ENCODE results near the gene MCRIP2.
A peak's percentile ranks its signal among the peaks of the same experiment; 100 is the strongest.

The MCRIP2 gene

DNA sequence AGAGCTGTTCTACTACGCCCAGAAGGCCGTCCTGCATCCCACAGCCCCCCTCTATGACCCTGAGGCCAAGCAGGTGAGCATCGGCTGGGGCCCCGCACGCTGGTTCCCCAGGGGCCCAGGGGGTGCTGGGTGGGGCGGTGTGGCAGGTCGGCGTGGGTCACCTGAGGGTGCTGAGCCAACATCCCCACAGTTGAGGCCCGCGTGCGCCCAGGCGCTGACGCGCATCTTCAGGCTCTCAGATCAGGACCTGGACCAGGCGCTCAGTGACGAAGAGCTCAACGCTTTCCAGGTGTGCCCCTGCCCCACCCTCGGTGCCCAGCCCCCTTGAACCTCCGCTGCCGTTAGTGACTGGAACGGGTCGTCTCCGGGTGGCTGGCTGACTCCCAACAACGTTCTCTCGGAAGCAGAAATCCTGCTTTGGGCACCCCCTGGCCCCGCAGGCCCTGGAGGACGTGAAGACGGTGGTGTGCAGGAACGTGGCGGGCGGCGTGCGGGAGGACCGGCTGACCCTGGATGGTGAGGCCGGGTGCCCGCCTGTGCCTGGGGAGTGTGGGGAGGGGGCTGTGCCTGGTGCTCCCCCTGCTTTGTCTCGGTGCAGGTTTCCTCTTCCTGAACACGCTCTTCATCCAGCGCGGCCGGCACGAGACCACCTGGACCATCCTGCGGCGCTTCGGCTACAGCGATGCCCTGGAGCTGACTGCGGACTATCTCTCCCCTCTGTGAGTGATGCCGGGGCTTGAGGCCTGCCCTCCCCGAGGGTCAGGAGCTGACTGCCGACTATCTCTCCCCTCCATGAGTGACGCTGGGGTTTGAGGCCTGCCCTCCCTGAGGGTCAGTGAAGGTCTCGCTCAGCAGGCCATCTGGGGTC, 29.1 kb downstream of the MCRIP2 start:
- DNase-seq (ENCODE audit: low read depth) = no peak

DNA sequence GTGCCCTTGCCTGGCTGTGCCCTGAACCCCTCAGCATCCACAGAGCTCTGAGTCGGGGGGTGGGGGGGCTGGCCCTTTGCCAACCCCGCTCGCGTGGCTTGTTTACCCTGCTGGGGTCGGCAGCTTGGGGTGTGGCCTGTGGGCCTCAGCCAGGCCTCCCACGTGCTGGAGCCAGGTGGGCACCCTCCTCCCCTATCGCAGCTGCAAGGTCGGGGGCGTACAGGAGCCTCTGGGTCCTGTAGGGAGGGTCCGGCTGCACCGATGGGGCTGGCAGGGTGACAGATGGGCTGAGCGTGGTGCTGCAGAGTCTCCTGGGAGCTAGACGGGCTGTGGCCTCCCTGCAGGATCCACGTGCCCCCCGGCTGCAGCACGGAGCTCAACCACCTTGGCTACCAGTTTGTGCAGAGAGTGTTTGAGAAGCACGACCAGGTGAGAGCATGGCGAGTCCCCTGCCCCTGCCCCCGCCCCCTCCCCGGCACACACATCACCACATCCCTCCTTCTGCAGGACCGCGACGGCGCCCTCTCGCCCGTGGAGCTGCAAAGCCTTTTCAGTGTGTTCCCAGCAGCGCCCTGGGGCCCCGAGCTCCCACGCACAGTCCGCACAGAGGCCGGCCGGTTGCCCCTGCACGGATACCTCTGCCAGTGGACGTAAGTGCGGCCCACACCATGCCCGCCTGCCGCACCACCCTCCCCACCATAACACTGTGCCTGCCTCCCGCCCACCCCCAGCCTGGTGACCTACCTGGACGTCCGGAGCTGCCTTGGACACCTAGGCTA, 29.9 kb downstream of the MCRIP2 start:
- DNase-seq (ENCODE audit: low read depth) = no peak

DNA sequence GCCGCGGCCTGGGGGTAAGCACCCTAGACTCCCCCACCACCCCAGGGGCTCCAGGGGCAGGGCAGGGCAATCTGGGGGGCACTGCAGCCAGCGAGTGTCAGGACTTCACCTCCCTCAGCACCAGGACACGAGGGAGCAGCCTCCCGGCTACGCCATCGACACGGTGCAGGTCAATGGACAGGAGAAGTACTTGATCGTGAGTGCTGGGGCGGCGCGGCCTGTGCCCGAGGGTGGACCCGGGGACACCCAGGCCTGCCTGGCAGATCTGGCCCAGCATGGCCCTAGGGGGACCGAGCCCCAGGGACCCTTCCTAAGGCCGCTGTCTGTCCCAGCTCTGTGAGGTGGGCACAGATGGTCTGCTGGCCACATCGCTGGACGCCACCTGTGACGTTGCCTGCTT, 30.7 kb downstream of the MCRIP2 start:
- no peak for DNase-seq (ENCODE audit: low read depth)

DNA sequence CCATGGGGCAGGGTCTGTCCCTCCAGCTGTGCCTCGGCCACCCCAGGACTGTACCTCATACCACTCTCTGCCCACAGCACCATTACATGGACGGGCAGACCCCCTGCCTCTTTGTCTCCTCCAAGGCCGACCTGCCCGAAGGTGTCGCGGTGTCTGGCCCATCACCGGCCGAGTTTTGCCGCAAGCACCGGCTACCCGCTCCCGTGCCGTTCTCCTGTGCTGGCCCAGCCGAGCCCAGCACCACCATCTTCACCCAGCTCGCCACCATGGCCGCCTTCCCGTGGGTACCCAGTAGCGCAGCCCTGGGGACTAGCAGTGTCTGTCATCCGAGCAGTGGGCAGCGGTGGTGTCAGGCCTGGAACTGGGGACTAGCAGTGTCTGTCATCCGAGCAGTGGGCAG, 31.2 kb downstream of the MCRIP2 start:
- DNase-seq (ENCODE audit: low read depth) = no peak

DNA sequence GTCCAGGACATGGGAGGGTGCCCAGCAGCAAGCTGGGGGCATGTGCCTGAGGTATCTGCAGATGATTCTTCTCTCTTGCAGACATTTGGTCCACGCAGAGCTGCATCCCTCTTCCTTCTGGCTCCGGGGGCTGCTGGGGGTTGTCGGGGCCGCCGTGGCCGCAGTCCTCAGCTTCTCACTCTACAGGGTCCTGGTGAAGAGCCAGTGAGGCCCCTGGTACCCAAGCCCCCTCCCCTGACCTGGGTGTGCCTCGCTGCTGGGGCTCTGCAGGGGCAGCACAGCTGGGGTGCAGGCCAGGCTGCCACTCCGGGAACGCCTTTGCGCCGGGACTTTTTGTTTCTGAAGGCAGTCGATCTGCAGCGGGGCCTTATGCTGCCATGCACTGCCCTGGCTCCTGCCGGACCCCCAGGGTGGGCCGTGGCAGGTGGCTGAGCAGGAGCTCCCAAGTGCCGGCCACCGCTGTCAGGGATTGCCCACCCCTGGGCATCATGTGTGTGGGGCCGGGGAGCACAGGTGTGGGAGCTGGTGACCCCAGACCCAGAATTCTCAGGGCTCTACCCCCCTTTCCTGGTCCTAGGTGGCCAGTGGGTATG, 31.9 kb downstream of the MCRIP2 start:
- DNase-seq (ENCODE audit: low read depth) = no peak

DNA sequence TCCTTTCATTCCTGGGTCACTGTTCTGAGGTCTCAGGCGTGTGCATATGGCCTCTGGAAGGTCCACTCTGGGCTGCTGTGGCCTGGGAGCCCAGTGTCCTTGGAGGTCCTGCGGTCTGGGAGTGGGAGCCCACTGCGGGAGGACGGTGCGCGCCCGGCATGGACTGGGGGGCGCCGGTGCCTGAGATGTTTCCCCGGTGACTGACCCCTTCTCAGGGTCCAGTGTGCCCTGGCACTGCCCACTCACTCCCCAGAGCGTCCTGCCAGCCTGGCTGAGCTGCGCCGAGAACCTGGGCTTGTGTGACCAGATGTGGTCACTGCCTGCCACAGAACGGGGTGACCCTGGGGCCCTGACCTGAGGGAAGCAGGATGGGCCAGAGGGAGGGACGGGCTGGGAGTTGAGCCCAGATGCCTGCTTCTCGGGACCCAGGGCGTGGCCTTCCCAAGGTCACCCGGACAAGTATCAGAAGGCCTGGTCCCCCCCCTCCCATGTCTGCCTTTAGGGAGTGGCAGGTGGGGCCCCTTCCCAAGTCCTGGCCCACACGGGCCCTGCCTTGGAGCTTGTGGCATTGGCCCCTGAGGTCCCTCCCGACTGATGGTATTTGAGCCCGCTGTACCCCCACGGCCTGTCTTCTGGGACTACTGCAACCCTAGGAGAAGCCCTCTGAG, 32.7 kb downstream of the MCRIP2 start:
- no peak for DNase-seq (ENCODE audit: low read depth)

DNA sequence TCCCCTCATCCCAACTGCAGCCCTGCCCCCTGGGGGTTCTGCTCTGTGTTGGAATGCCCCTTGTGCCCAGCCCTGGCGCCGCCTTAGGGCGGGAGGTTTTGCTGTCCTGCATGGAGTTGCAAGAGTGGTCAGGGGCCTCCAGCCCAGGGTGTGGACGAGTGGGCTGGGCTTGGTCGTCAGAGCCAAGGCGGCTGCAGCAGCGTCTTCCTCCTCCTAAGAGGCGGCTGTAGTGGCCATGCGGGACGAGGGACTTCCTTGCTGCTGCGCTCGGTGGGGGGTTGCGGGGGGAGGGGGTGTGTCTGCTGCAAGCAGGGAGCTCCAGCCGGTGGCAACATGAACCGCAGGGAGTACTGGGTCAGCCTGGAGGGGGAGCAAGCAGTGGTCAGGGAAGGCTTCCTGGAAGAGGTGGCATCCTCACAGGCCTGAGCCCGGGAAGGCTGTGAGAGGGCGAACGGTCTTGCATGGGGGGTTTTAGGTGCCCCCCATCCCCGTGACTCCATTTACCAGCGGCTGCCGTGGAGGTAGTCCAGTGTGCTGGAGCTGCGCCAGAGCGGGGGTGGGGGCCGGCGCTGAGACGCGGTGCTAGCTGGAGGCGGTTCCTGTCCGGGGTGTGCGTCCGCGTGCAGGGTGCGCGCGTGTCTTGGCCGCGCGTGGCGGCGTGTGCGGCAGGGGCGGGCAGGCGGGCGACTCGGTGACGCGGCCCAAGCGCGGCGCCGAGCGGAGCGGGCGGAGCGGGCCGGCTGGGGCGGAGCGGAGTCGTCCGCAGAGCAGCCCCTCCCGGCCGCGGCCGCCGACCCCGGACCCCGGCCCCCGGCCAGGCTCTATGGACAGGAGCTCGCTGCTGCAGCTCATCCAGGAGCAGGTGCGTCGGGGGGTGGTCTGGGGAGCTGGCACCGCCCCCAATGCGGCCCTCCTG, 33.6 kb downstream of the MCRIP2 start, which contains the start of gene RHBDL1:
Gene RHBDL1, plus strand, starts transcription at position 704 of the 916 bp plus-strand sequence. Its CDS starts 120 bp downstream, at position 824.
- DNase-seq (ENCODE audit: low read depth) = no peak

DNA sequence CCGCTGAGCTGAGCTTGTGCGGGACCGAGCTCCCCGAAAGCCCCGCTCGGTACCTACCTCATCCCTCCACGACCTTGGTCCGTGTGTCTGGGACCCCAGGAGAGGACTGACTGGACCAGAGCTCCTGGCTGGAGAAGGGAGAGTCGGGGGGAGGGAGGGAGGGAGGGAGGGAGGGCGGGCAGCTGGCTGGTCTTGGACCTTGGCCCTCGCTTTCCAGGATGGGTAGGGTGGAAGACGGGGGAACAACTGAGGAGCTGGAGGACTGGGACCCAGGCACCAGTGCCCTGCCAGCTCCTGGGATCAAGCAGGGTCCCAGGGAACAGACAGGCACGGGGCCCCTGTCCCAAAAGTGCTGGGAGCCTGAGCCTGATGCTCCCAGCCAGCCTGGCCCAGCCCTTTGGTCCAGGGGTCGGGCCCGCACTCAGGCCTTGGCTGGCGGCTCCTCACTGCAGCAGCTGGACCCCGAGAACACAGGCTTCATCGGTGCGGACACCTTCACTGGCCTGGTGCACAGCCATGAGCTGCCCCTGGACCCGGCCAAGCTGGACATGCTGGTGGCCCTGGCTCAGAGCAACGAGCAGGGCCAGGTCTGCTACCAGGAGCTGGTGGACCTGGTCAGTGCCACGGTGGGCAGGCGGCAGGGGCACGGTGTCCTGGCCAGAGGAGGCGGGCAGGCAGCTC, 34.4 kb downstream of the MCRIP2 start:
- no peak for DNase-seq (ENCODE audit: low read depth)

DNA sequence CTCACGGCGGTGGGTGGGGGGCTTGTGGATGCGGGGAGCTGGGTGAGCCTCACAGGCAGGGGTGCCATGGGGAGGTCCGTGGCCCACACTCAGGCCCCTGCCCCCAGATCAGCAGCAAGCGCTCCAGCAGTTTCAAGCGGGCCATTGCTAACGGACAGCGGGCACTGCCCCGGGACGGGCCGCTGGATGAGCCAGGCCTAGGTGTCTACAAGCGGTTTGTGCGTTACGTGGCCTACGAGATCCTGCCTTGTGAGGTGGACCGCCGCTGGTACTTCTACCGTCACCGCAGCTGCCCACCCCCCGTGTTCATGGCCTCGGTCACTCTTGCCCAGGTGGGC, 34.9 kb downstream of the MCRIP2 start:
- no peak for DNase-seq (ENCODE audit: low read depth)

DNA sequence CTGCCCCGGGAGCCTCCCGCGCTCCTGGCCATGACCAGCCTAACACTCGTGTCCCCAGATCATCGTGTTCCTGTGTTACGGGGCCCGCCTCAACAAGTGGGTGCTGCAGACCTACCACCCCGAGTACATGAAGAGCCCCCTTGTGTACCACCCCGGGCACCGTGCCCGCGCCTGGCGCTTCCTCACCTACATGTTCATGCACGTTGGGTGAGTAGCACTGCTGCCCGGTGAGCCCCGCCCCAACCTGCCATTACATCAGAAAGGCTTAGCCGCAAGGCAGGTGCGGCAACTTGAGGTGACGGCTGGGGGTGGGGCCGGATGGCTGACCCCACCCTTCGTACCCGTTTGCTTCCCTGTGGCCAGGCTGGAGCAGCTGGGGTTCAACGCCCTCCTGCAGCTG, 35.3 kb downstream of the MCRIP2 start:
- no peak for DNase-seq (ENCODE audit: low read depth)

DNA sequence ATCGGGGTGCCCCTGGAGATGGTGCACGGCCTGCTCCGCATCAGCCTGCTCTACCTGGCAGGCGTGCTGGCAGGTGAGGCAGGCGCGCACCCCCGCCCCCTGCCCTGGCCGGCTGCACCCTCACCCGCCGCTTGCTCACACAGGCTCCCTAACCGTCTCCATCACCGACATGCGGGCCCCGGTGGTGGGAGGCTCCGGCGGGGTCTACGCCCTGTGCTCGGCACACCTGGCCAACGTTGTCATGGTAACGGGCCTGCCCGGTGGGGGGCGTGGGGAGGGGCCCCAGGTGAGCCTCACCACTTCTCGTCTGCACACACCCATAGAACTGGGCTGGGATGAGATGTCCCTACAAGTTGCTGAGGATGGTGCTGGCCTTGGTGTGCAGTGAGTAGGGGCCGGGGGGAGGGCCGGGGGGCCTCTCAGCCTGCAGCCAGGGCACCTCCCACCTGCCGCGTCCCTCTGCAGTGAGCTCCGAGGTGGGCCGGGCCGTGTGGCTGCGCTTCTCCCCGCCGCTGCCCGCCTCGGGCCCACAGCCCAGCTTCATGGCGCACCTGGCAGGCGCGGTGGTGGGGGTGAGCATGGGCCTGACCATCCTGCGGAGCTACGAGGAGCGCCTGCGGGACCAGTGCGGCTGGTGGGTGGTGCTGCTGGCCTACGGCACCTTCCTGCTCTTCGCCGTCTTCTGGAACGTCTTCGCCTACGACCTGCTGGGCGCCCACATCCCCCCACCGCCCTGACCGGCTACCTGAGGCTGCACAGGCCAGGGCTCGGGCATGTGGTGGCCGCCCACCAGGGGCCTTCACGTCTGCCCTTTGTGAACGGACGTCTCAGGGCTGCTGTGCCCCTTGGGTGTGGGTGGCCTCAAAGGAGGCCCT, 35.9 kb downstream of the MCRIP2 start:
- DNase-seq (ENCODE audit: low read depth) = no peak

DNA sequence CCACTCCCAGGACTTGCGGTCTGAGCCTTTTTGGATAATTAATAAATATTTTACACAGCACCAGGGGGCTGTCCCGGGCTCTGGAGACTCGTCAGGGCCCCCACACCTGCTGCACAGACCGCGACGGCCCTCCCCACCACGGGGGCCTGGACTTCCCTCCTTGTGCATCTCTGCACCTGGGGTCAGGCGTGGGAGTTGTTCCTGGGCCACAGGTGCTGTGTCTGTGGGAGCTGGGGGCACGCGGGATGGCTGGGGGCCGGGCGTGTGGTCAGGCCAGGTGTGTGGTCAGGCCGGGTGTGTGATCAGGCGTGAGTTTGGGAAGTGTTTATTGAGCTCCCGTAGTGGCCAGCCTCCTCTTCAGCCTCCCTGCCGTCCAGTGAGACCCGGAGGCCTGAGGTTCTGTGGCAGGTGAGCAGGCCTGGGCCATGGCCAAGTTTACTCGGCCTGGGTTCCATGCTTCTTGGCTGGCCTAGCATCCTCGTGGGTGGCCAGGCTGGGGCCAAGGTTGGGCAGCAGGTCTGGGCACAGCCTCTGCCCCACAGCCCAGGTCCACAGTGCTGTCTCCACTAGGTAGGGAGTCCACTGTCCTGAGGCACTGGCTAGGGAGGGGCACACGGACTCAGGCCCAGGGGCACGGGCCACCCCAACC, 36.7 kb downstream of the MCRIP2 start:
- DNase-seq (ENCODE audit: low read depth) = no peak

DNA sequence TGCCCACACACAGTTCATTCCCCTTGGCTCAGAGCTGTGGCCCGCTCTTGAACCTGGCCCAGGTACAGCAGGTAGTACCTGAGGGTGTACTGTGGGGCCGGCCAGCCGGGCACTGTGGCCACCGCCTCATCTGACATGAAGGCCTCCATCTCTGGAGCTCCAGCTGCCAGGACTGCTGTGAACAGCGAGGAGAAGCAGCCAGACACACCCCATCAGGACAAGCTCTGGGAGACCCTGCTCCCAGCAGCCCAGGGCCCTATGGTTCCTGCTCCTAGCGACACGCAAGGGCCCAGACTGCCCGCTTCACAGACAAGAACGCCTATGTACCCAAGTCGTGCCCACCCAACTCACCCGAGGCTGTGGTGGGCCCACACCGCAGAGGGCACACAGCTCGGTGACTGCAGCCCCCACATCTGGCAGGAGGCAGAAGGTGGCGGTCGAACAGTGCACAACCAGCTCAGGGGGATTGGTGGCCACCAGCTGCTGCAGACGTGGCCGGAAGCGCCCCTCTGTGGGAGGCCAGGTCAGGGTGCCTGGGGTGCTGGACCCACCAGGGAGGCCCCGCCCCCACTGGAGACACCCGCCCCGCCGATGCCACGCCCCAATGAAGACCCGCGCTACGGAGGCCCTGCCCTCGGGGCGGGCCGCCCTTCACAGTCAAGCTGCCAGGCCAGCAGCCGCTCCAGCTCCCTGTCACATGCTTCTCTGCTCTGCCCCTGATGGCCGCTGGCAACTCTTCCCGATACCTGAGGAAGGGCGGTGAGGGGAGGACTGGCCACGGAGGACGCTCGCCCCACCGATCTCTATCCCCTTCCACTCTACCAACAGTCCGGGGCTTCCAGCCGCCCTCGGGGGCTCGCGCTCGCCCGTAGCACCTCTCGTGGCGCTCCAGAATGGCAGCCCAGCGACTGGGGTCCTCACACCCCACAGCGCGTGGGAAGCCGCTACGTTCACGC, 37.5 kb downstream of the MCRIP2 start:
- DNase-seq (ENCODE audit: low read depth) = peak; percentile 36

DNA sequence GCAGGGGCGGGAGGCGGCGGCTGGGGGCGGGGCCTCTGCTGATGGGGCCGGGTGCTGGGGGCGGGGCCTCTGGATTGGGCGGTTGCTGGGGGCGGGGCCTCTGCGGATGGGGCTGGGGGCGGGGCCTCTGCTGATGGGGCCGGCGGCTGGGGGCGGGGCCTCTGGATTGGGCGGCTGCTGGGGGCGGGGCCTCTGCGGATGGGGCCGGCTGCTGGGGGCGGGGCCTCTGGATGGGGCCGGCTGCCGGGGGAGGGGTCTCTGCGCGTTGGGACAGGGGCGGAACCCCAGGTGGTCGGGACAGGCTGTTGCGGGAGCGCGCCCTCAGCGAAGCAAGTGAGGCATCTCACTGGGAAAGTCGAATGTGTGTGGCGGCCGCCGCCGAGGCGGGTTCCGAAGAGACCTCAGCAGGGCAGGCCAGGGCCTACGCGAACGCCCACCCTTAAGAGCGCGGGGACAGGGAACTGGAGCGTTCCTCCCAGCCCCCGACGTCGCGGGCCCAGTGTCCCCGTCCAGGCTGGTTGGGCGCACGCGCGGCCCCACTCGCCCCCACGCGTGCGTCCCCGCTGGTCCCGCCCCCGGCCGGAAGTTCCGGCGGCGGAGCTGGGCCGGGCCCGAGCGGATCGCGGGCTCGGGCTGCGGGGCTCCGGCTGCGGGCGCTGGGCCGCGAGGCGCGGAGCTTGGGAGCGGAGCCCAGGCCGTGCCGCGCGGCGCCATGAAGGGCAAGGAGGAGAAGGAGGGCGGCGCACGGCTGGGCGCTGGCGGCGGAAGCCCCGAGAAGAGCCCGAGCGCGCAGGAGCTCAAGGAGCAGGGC, 38.4 kb downstream of the MCRIP2 start, which contains the start of gene STUB1:
Gene STUB1, plus strand, starts transcription at position 597 of the 811 bp plus-strand sequence. Its CDS starts 116 bp downstream, at position 713.
- peak; percentile 82 for DNase-seq (ENCODE audit: low read depth)

DNA sequence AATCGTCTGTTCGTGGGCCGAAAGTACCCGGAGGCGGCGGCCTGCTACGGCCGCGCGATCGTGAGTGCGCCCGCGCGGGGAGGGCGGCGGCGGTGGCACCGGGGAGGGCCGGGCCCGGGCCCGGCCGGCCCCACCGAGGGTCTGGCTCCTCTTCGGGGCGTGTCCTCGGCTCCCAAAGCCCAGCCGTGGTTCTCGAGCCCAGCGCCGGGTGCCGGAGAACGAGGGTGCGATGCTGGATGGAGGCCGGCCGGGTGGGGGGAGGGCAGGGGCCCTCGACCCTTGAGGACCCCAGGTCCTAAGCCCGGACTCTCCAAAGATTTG, 39.0 kb downstream of the MCRIP2 start:
- DNase-seq (ENCODE audit: low read depth) = no peak

DNA sequence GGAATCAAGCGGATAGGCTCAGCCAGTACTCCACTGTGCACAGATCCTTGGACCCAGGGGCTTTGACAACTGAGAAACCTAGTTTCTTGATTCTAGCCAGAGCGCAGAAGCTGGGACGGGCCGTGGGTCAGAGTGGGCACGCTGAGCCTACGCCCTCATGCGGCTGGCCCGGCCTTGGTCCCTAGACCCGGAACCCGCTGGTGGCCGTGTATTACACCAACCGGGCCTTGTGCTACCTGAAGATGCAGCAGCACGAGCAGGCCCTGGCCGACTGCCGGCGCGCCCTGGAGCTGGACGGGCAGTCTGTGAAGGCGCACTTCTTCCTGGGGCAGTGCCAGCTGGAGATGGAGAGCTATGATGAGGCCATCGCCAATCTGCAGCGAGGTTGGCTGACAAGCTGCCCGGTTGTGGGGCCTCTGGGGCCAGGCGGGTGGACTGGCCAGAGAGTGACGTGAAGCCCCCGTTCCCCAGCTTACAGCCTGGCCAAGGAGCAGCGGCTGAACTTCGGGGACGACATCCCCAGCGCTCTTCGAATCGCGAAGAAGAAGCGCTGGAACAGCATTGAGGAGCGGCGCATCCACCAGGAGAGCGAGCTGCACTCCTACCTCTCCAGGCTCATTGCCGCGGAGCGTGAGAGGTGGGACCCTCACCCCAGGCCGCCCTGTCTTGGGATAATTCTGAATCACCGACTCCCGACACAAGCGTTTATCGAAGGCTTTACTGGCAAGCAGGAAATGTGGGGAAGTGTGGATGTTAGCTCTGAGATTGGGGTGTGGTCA, 39.5 kb downstream of the MCRIP2 start:
- DNase-seq (ENCODE audit: low read depth) = no peak

All from activated T-cell treated with anti-CD3 and anti-CD28 coated beads for 1 hour (primary cell).